ENCODE data around the gene MYOG.

DNA sequence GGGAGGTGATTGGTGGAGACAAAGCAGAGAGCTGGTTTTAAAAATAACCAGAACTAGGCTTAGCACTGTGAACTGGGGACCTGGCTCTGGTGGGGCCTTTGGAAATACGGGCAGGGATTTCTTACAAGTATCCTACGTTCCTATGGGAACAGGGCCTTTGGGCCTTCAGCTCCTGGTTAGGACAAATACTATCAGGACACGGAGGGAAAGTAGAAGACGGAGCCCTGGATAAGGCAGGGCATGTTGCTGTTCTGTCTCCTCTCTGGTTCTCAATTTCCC lies 5.3 kb upstream of the MYOG start:
- TF ChIP-seq, protein P1, sequence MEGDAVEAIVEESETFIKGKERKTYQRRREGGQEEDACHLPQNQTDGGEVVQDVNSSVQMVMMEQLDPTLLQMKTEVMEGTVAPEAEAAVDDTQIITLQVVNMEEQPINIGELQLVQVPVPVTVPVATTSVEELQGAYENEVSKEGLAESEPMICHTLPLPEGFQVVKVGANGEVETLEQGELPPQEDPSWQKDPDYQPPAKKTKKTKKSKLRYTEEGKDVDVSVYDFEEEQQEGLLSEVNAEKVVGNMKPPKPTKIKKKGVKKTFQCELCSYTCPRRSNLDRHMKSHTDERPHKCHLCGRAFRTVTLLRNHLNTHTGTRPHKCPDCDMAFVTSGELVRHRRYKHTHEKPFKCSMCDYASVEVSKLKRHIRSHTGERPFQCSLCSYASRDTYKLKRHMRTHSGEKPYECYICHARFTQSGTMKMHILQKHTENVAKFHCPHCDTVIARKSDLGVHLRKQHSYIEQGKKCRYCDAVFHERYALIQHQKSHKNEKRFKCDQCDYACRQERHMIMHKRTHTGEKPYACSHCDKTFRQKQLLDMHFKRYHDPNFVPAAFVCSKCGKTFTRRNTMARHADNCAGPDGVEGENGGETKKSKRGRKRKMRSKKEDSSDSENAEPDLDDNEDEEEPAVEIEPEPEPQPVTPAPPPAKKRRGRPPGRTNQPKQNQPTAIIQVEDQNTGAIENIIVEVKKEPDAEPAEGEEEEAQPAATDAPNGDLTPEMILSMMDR (IDR thresholded peaks at IDR 0.05), result no peak
- no peak for TF ChIP-seq POLR2A (IDR thresholded peaks at IDR 0.05)

Measured in heart left ventricle (tissue), 13 donors.